G401.6 (cell line): ENCODE measurements around the gene ZNF823.
A peak's percentile ranks its signal among the peaks of the same experiment; 100 is the strongest.
"Not testable (repeated sequence)": the region's sequence is repeated elsewhere in the genome, so short reads cannot be mapped to it uniquely, and the experiment has no call there.

Experiments
- FAIRE-seq: peaks from 2 replicates; lab custom pipeline; 2012; peaks lifted over from hg19 to GRCh38; lab: Jason Lieb, UNC

ZNF823 gene

GRCh38 chr19:11738746-11739620 lies at the start of gene ZNF823:
Gene ZNF823, minus strand, starts transcription at chr19:11738946. Its CDS starts 127 bp downstream, at chr19:11738819.
- FAIRE-seq: peak; percentile 98

- no peak for FAIRE-seq
Observed at GRCh38 chr19:11787536-11787935, 48.8 kb upstream of the ZNF823 start.

GRCh38 chr19:11784356-11784755 lies 45.6 kb upstream of the ZNF823 start:
- no peak for FAIRE-seq

- FAIRE-seq: no peak
Observed at GRCh38 chr19:11783767-11784166, 45.0 kb upstream of the ZNF823 start.

- FAIRE-seq: no peak
Observed at GRCh38 chr19:11781295-11782057, 42.7 kb upstream of the ZNF823 start.

- FAIRE-seq: no peak
Observed at GRCh38 chr19:11780431-11781020, 41.8 kb upstream of the ZNF823 start.

- FAIRE-seq: not testable (repeated sequence)
Observed at GRCh38 chr19:11776669-11777068, 37.9 kb upstream of the ZNF823 start.

GRCh38 chr19:11771520-11771919 lies 32.8 kb upstream of the ZNF823 start:
- not testable (repeated sequence) for FAIRE-seq

GRCh38 chr19:11769995-11770394 lies 31.2 kb upstream of the ZNF823 start:
- FAIRE-seq: no peak

- FAIRE-seq: no peak
Observed at GRCh38 chr19:11767633-11768133, 28.9 kb upstream of the ZNF823 start.

- no peak for FAIRE-seq
Observed at GRCh38 chr19:11766597-11767591, 28.1 kb upstream of the ZNF823 start, which contains the start of gene ZNF441. Gene ZNF441, plus strand, starts transcription at chr19:11767000. Its CDS starts 194 bp downstream, at chr19:11767194.

- FAIRE-seq: no peak
Observed at GRCh38 chr19:11763611-11764010, 24.9 kb upstream of the ZNF823 start.

GRCh38 chr19:11763117-11763516 lies 24.4 kb upstream of the ZNF823 start:
- no peak for FAIRE-seq

GRCh38 chr19:11759805-11760204 lies 21.1 kb upstream of the ZNF823 start:
- FAIRE-seq: no peak

GRCh38 chr19:11756965-11757364 lies 18.2 kb upstream of the ZNF823 start:
- FAIRE-seq: no peak

- no peak for FAIRE-seq
Observed at GRCh38 chr19:11754663-11755062, 15.9 kb upstream of the ZNF823 start.

- FAIRE-seq: no peak
Observed at GRCh38 chr19:11752244-11752736, 13.5 kb upstream of the ZNF823 start.

GRCh38 chr19:11749751-11750150 lies 11.0 kb upstream of the ZNF823 start:
- no peak for FAIRE-seq

- peak; percentile 44 for FAIRE-seq
Observed at GRCh38 chr19:11747277-11747676, 8.5 kb upstream of the ZNF823 start.

GRCh38 chr19:11745869-11746268 lies 7.1 kb upstream of the ZNF823 start:
- FAIRE-seq: no peak
